HG03521 (cell line): Measurements from ENCODE around the gene ETS2.

Experiments used
- ATAC-seq: cut with Tn5 transposase; IDR thresholded peaks from one replicate; pipeline ENCODE4 v1.9.1; 2021; ENCODE audit warnings: mild to moderate bottlenecking, moderate library complexity; ENCODE audit not compliant: unreplicated experiment

Gene ETS2

DNA sequence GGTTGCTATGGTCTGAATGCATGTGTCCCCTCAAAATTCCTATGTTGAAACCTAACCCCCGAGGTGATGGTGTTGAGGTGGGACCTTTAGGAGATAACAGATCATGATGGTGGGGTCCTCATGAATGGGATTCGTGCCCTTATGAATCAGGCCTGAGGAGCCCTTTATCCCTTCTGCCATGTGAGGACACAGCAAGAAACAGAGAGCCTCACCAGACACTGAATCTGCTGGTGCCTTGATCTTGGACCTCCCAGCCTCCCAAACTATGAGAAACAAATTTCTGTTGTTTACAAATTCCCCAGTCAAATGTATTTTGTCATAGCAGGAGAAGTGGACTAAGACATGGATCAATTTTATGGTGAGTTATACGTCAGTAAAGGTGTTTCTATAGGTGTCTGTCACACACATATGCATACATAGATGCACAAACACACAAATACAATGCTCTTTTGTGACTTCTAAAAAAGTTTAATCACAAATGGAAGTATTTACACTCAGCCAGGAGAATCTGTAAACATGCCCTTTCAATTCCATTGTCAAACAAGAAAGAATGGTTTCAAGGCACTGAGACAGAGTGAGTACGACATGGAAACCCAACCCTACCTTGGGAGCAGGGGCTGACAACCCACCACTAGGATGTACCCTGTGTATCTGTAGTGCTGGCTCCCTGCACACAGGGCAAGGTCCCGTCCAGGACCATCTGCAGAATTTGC, 5.5 kb upstream of the ETS2 start:
- no peak for ATAC-seq

DNA sequence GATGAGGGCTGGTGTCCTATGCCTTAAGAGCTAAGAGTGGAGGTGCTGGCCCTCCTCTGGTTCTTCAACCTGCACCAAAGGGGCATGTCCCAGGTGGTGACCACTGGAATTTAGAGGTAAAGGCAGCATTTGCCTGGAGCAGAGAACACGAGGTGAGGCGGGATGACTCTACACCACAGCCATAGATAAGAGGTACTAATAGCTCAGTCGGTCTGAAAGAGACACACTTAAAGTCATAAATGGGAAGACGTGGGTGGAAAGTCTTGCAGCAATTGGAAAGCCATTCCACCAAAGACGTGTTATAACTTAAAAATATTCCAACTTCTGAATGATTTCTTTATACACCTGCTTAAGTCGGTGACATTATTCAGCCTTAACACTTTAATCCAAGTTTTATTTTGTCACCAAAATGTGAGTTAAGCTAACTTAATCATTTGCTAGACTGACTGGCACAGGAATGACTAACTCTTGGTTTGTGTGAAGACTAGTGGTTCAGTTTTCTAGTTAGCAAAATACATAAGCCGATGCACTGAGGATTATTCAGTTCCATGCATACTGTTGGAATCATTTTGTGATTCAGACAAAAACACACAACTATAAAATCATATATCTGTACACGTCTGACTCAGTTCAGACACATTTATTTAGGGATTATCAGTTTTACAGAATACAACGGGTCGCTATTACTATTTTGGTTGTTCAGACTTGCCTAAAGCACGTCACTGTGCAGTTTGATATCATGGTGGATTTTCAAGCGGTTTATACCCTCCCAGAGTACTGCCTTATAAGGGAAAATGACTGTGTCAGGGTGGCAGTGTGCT, 4.6 kb upstream of the ETS2 start:
- no peak for ATAC-seq

DNA sequence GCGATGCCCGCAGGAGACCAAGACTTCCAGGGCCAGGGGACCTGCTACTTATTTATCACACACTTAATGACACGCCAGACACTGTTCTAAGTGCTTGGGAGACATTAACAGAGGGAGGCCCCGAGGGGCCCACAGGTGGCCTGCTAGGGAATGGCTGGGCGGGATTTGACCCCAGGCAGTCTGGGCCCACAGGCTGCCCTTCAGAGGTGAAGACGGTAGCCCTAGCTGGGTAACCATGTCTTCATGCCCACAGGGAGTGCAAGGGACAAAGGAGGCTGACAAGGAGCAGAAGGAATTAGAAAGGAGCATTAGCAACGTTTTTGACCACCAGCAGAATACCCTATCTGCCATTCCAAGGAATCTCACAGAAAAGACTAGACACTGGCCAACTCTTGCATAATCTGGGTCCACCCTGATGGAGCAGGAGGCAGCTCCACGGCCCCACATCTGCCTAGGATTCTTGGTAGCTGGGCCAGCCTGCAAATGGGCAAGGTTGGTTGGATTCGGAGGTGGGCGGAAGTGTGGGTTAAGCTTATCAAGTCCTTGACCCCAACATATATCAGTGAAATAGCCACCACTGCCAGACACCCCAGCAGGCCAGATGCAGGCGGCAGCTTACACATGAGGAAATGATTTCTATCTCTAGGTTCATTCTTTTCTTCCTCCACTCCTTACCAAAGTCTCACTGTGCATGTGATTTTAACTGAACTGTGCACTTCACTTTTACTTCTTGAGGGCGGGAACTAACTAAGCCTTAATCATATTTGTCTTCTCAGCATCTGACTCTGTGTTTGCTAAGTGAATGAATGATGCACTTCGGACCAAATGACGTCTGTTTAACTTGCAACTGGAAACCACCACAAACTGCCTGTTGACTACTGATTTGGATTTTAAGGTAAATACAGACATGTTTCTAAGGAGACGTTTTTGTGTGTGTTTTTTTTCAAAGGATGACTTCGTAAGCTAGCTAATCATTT, 3.4 kb upstream of the ETS2 start:
- ATAC-seq: no peak

DNA sequence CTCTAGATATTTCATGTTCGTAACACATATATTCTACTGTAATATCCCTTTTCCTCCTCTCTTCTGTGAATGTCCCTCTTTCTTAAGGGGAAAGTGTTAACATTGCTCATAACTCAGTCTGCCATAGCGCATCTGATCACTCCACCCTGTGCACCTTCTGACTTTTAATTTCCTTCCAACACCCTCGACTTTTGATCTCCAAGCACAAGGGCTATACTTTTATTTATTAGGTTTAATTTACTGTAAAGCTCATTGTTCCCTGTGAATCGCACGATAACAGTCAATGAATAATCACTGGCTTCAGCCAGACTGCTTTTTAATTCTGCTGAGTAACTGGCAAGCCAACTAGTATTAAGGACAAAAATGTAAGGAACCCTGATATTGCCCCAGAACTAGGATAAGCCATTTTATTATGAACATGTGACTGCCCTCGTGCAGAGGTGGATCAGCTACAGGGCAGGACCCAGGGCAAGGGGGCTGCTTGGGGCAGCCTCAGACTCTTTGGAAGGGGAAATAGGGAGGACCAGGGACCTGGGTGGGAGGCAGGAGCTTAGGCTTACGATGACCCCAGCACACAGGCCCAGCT, 2.6 kb upstream of the ETS2 start:
- ATAC-seq: no peak

DNA sequence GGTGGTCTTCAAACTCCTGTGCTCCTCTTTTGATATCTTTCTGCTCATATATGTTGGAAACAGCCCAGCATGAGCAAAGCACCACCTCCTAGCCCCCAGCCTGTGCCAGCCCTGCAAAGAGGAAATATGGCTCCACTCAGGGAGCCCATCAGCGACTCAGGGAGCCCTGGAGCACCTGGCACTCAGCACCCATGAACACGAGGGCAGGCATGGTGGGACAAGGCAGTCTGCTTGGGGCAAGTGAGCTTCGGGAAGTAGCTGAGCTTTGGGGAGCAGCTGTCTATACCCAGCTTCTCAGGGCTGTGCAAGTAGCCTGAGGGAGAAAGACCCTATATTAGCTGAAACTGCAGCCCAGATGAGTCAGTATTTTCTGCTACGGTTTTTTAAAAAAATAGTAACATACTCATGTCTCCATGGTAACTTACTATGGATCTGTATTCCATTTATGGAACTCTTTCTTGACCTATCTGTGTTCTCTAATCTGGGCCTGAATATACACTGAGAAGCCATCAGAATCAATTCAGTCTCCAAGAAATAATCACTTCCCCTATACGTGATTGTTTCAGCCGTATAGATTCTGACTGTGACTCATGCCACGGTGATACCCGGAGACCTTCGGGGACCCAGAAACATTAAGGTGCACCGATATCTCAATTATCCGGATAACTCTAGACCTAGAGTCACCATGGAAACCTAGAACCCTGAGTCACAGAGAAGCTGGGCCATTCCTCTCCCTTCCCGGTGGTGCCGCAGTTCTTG, 1.5 kb upstream of the ETS2 start:
- no peak for ATAC-seq

DNA sequence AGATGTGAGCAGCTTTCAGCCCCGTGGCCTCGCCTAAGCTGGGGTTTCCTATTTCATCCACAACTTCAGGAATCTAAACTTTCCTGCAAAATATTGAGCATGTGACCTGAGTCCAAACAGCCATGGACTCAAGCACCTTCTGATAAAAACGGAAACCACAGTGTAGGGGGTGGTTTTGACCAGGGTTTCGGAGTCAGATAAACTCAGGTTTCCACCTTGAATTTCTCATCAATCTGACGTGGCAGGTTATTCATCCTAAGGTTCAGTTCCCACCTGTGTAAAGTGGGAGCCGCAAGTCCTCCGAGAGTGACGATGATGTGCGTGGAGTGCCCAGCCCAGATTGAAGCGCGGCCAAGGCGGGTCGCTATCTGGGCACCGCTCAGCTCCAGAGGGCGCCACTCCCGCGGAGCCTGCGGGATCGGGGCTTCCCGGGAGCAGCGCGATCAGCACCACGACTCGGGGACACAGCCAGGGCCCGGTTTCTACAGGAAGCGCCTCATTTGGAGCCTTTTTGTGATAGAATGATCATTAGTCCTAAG, 871 bp upstream of the ETS2 start:
- ATAC-seq: no peak

DNA sequence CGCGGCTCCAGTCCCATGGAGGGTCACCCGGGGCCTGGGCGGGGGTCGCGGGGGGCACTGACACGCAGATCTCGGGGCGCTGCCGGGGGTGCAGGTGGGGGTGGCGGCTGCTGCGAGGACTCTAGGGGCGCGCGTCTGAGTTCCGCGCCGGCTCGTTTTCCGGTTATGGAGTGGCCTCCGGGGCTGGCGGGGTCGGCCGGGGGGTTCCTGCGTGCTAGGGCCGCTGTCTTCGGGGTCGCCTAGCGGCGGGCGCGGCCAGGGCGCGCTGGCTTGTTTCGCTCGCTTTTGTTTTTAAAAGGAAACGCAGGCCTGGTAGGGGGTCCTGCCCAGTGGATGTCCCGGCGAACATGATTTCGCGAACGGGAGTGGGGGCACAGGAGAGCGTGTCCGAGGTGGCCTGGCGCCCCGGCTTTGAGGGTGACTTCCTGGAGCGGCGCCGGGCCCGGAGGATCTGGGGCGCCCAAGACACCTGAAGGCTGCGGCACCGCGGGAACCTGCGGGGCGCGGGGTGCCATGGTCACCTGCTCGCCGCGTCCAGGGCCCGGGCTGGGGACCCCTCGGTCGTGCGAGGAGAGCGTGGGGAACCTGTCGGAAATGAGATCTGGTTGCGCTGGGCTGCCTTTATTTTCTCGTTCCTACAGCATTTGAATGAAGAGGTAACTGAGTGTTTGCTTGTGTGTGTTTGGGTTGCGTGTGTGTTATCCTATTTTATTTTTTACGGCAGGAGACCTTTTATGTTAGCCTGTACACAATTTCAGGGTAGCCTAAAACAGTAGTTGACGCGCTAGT, 618 bp downstream of the ETS2 start:
- peak; percentile 26 for ATAC-seq

DNA sequence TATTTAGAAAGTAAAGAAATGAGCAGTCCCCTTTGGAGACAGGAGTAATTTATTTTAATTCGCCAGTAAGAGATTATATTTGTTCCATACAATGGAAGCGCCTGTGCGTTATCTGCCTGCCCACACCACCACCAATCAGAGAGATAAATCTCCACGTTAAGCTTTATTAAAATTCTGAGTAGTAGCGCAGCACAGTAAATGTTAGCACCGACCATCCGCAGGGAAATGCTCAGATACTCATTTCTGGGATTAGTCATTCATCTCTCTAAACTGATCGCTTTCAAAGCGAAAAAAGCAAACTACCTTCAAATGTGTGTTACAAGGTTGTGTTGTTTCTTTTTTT, 1.2 kb downstream of the ETS2 start:
- ATAC-seq: no peak

DNA sequence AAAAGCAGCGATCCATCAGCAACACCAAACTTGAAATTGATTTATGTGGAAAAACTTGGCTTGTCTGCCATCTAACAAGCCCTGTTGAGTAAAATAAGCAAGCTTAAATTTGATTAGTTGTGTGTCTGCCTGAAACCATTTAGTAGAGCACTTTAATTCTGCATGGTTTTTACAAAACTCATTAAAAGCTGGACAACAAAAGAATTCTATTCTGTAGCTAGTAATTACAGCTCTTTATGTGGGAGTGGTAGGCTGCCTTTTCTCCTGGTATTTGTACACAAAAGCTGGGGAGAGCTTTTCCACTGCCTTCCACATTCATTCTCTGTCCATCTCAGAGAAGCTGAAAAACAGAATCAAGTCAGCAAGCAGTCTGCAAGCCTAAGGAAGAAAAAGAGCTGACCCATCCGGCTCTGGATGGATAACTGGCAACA, 1.7 kb downstream of the ETS2 start:
- ATAC-seq: no peak

DNA sequence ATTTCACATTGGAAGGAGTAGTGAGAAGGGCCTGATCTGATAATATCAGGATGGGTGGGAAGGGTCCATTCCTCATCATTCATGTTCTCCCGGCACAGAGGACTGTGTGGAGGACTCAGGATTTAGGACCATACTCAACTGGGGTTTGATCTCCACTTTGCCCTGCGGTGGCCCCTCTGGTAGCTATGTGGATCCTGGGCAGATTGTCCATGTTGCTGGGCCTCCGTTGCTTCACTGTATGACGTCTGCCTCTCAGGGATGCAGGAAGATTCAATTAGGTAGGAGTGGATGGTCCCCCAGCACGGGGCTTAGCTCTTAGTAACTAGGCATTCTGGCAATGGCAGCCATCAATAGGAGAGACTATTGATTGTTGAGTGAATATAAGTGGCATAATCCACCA, 2.3 kb downstream of the ETS2 start:
- ATAC-seq: no peak

DNA sequence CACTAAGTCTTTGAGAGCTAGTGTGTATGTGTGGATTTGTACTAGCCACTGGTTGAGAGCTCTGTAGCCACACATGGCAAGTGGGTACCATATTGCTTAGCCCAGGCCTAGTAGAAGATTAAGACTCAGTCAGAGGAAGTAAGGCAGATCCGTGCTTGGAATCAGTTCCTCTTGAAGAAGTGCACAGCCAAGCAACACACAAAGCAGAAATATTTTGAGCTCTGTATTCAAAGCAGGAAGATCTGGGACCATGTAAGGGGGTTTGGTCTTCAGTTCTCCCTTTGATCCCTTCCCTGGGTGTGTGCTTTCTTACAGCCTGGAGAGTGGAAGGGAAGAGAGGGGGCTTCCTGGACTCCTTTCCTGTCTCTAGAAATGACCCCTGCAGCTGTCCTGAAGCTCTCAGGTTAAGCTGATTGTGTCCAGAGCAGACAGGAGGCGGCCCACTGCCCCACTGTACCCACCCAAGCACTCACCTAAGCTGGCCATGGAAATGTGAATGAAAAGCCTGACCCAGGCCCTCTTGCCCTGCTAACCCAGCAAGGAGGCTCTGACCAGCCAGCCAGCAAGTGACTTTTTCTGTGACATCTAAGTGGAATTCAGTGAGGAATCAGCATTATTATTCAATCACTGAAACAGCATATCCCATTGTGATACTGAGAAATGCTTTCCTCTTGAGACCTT, 3.6 kb downstream of the ETS2 start:
- no peak for ATAC-seq

DNA sequence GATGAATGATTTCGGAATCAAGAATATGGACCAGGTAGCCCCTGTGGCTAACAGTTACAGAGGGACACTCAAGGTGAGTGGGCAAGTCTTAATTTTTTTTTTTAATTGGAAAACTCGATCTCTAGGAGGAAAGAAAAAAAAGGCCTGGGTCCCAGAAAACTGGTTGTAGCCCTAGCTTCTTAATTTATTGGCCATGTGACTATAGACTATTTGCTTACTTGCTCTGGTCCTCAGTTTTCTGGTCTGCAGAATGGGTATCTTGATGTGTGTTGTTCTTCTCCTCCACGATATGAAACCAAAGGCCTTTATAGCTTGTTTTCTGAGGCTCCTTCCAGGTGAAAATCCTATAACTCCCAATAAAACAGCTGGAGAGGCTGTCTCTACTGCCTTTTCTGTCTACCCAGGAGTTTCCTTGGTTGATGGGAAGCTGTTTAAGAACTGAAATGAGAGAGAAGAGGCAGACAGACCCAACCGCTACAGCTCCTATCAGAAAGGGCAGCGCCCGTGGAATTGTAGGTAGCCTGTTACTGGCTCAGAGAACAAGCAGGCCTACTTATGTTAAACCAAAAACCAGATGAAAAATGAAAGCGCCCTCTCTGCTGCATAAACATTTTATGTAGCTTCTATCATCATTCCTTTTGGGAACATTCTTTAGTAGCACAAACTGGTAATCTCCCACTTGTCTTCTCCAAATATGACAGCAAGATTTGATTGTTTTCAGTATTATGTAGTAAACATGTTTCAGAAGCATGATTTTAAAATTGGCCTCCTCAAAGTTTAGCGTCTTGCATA, 4.5 kb downstream of the ETS2 start:
- no peak for ATAC-seq

DNA sequence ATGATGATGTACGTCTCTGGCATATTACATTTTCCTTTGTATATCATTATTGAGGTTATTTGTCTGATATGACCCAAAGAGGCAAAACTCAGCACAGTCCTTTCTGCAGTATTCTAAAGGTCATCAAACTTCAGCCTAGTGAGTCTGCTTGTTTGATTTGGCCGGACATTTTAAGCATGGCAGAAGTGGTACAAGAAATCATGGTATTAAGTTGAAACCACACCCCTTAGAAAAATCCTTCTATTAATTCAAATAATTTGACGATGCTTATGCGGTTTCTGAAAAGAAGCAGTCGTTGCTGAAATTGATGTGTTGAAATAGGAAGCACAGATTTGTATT, 5.1 kb downstream of the ETS2 start:
- no peak for ATAC-seq

DNA sequence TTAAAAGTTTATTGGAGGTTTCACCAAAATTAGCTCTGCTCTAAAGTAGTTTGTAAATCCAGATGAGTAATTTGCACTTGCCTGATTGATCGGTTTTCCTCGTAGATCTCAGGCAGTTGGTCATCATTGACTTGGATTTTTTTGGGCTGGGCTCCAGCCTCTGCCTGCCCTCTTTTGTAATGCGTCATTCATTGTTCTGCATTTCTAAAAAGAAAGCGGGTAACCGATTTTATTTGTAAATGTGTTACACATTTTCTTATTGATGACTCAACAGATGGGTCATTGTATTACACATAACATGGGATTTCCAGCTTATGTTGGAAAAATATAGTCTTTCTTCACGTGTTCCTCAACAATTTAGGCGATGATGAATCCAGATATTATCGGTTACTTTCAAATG, 5.5 kb downstream of the ETS2 start:
- no peak for ATAC-seq

DNA sequence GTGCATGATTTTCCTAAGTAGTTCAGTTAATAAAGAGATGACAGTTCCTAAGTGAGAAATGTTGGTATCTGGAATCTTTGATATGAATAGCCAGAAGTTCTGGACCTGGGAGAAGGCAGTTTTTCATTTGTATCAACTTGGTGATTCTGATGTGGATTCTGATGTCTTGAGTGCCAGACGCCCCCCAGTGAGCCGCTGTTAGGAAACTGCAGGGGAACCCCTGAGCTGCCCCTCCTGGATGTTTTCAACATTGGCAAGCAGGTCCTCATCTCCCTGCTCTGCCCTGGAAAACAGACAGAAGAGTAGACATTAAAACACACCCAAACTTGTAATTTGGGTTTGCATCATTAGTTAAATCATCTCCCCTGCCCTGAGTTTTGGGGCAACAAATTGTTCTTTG, 7.4 kb downstream of the ETS2 start:
- no peak for ATAC-seq

DNA sequence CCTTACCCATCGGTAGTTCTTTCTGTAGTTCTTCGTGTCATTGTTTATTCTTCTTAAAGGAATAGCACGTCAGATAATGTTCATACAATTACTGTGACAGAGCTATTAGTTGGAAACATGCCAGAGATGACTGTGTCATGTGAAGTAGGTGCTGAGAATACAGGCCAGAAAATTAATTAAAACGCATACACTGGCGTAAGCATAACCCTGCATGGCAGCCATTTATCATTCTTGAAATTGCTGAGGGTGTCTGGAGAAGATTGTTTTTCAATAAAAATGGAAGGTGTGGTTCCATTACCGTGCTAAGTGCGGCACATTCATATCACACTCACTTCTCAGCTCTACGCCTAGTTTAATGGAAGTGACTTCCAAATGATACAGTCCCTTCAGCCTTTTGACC, 7.8 kb downstream of the ETS2 start:
- ATAC-seq: no peak

DNA sequence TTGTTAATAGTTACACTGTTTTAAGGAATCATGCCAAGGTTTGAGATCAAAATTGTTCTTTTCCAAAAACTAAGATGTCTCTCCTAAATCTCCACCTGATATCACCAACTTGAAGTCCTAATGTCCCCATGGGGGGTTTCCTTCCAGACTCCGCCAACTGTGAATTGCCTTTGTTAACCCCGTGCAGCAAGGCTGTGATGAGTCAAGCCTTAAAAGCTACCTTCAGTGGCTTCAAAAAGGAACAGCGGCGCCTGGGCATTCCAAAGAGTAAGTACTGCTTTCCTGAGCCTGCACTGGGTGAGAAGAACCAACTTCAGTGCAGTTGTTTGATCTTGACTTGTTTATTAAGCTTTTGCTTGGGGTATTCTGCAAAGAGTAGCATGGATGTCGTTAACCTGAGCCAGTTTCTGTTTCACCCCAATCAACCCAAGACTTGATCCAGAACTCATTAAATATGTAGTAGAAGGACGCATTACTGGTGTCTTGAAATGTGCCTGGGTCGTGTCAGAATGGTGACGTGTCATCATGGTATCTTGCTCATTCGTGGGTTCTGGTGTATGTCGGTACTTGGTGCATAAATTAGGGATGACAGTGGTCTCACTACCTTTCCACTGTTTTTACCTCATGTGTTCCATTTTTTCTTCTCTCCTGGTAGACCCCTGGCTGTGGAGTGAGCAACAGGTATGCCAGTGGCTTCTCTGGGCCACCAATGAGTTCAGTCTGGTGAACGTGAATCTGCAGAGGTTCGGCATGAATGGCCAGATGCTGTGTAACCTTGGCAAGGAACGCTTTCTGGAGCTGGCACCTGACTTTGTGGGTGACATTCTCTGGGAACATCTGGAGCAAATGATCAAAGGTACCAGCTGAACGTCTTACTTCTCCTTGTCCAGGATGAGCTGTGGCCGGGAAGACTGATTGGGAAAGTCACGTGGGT, 8.7 kb downstream of the ETS2 start:
- ATAC-seq: no peak
